ENCODE measurements around the gene RAB42. TPM values are rescaled to one million over a fixed set of nuclear protein-coding genes. Genes with fewer than 3 reads are reported as not detected.
A peak's percentile ranks its signal among the peaks of the same experiment; 100 is the strongest.

RAB42 gene
- total RNA-seq, 1 donor: 5.1 TPM

DNA sequence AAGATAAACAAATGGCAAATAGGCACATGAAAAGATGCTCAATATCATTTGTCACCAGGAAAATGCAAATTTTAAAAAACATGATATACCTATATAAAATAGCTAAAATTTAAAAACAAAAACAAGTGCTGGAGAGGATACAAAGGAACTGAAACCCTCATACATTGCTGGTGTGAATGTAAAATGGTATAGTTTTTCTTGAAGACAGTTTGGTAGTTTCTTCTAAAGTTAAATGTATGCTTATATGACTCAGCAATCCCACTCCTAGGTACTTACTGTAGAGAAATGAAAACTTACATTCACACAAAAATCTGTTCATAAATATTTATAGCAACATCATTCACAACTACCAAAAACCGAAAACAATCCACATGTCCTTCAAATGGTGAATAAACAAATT, 39.6 kb downstream of the RAB42 start:
- H3K4me2 ChIP-seq (ENCODE audit: insufficient read depth, low read length): no peak overlapping the region
- peaks cover 3% of the 10 kb centered on the region for H3K4me1 ChIP-seq (ENCODE audit: insufficient read depth, low read length)
- H3K27ac ChIP-seq (ENCODE audit: low read depth, low read length): no peak overlapping the region
- no peak for DNase-seq (ENCODE audit: insufficient read length, low spot score, missing footprints)
- peaks cover 8% of the 10 kb centered on the region for H3K79me2 ChIP-seq (ENCODE audit: insufficient read depth, low read length)
- no peaks in the 10 kb centered on the region for H3K27me3 ChIP-seq (ENCODE audit: insufficient read depth, low read length)
- H3K4me3 ChIP-seq (ENCODE audit: insufficient read depth, low read length): no peak overlapping the region
- H3K9me3 ChIP-seq (ENCODE audit: low read depth, low read length): no peaks in the 10 kb centered on the region
- H3K36me3 ChIP-seq (ENCODE audit: insufficient read depth, low read length): no peaks in the 10 kb centered on the region
- no peak overlapping the region for H2AFZ ChIP-seq (ENCODE audit: low read length)
- H4K20me1 ChIP-seq (ENCODE audit: insufficient read depth, low read length): peaks cover 2% of the 10 kb centered on the region
- TF ChIP-seq, protein P1, sequence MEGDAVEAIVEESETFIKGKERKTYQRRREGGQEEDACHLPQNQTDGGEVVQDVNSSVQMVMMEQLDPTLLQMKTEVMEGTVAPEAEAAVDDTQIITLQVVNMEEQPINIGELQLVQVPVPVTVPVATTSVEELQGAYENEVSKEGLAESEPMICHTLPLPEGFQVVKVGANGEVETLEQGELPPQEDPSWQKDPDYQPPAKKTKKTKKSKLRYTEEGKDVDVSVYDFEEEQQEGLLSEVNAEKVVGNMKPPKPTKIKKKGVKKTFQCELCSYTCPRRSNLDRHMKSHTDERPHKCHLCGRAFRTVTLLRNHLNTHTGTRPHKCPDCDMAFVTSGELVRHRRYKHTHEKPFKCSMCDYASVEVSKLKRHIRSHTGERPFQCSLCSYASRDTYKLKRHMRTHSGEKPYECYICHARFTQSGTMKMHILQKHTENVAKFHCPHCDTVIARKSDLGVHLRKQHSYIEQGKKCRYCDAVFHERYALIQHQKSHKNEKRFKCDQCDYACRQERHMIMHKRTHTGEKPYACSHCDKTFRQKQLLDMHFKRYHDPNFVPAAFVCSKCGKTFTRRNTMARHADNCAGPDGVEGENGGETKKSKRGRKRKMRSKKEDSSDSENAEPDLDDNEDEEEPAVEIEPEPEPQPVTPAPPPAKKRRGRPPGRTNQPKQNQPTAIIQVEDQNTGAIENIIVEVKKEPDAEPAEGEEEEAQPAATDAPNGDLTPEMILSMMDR (IDR thresholded peaks at IDR 0.05; ENCODE audit: extremely low read depth, low read depth, low read length): no peak

- Histone ChIP-seq H3K27me3 (ENCODE audit: insufficient read depth, low read length) (no peaks in the 10 kb centered on the region), H4K20me1 (ENCODE audit: insufficient read depth, low read length) (peaks cover 2% of the 10 kb centered on the region)
- DNase-seq (ENCODE audit: insufficient read length, low spot score, missing footprints): peak; percentile 76
Observed at GRCh38 chr1:28632560-28632959, 40.5 kb downstream of the RAB42 start.

GRCh38 chr1:28640766-28641165, 48.7 kb downstream of the RAB42 start:
- H3K79me2 ChIP-seq (ENCODE audit: insufficient read depth, low read length): peaks cover 43% of the 10 kb centered on the region
- H3K4me1 ChIP-seq (ENCODE audit: insufficient read depth, low read length): peaks cover 25% of the 10 kb centered on the region
- no peak overlapping the region for H2AFZ ChIP-seq (ENCODE audit: low read length)
- no peak for DNase-seq (ENCODE audit: insufficient read length, low spot score, missing footprints)
- no peak overlapping the region for H3K27ac ChIP-seq (ENCODE audit: low read depth, low read length)
- TF ChIP-seq, protein P1 (IDR thresholded peaks at IDR 0.05; ENCODE audit: extremely low read depth, low read depth, low read length): no peak
- H3K36me3 ChIP-seq (ENCODE audit: insufficient read depth, low read length): no peaks in the 10 kb centered on the region
- H3K4me3 ChIP-seq (ENCODE audit: insufficient read depth, low read length): no peak overlapping the region
- no peaks in the 10 kb centered on the region for H3K27me3 ChIP-seq (ENCODE audit: insufficient read depth, low read length)
- no peaks in the 10 kb centered on the region for H3K9me3 ChIP-seq (ENCODE audit: low read depth, low read length)
- peaks cover 2% of the 10 kb centered on the region for H4K20me1 ChIP-seq (ENCODE audit: insufficient read depth, low read length)
- H3K4me2 ChIP-seq (ENCODE audit: insufficient read depth, low read length): no peak overlapping the region

More at GRCh38 chr1:28632560-28632959, 40.5 kb downstream of the RAB42 start:
- Histone ChIP-seq H3K4me3 (ENCODE audit: insufficient read depth, low read length) (no peak overlapping the region), H3K9me3 (ENCODE audit: low read depth, low read length) (no peaks in the 10 kb centered on the region), H3K27ac (ENCODE audit: low read depth, low read length) (no peak overlapping the region), H3K4me1 (ENCODE audit: insufficient read depth, low read length) (peaks cover 3% of the 10 kb centered on the region), H3K36me3 (ENCODE audit: insufficient read depth, low read length) (no peaks in the 10 kb centered on the region), H2AFZ (ENCODE audit: low read length) (no peak overlapping the region), H3K79me2 (ENCODE audit: insufficient read depth, low read length) (peaks cover 12% of the 10 kb centered on the region), H3K4me2 (ENCODE audit: insufficient read depth, low read length) (no peak overlapping the region)
- TF ChIP-seq, protein P1 (IDR thresholded peaks at IDR 0.05; ENCODE audit: extremely low read depth, low read depth, low read length): no peak

GRCh38 chr1:28642056-28642846, 50.2 kb downstream of the RAB42 start:
- Histone ChIP-seq H3K9me3 (ENCODE audit: low read depth, low read length) (no peaks in the 10 kb centered on the region), H4K20me1 (ENCODE audit: insufficient read depth, low read length) (no peaks in the 10 kb centered on the region), H3K36me3 (ENCODE audit: insufficient read depth, low read length) (no peaks in the 10 kb centered on the region), H3K79me2 (ENCODE audit: insufficient read depth, low read length) (peaks cover 32% of the 10 kb centered on the region), H3K27ac (ENCODE audit: low read depth, low read length) (peak overlapping the region; percentile 92), H3K4me1 (ENCODE audit: insufficient read depth, low read length) (peaks cover 25% of the 10 kb centered on the region), H2AFZ (ENCODE audit: low read length) (peak overlapping the region; percentile 100), H3K4me3 (ENCODE audit: insufficient read depth, low read length) (peak overlapping the region; percentile 100), H3K27me3 (ENCODE audit: insufficient read depth, low read length) (no peaks in the 10 kb centered on the region), H3K4me2 (ENCODE audit: insufficient read depth, low read length) (peak overlapping the region; percentile 94)
- DNase-seq (ENCODE audit: insufficient read length, low spot score, missing footprints): peak; percentile 77
- TF ChIP-seq, protein P1 (IDR thresholded peaks at IDR 0.05; ENCODE audit: extremely low read depth, low read depth, low read length): no peak
